Measurements from ENCODE around the gene ESYT3.

The ESYT3 gene, protein sequence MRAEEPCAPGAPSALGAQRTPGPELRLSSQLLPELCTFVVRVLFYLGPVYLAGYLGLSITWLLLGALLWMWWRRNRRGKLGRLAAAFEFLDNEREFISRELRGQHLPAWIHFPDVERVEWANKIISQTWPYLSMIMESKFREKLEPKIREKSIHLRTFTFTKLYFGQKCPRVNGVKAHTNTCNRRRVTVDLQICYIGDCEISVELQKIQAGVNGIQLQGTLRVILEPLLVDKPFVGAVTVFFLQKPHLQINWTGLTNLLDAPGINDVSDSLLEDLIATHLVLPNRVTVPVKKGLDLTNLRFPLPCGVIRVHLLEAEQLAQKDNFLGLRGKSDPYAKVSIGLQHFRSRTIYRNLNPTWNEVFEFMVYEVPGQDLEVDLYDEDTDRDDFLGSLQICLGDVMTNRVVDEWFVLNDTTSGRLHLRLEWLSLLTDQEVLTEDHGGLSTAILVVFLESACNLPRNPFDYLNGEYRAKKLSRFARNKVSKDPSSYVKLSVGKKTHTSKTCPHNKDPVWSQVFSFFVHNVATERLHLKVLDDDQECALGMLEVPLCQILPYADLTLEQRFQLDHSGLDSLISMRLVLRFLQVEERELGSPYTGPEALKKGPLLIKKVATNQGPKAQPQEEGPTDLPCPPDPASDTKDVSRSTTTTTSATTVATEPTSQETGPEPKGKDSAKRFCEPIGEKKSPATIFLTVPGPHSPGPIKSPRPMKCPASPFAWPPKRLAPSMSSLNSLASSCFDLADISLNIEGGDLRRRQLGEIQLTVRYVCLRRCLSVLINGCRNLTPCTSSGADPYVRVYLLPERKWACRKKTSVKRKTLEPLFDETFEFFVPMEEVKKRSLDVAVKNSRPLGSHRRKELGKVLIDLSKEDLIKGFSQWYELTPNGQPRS

DNA sequence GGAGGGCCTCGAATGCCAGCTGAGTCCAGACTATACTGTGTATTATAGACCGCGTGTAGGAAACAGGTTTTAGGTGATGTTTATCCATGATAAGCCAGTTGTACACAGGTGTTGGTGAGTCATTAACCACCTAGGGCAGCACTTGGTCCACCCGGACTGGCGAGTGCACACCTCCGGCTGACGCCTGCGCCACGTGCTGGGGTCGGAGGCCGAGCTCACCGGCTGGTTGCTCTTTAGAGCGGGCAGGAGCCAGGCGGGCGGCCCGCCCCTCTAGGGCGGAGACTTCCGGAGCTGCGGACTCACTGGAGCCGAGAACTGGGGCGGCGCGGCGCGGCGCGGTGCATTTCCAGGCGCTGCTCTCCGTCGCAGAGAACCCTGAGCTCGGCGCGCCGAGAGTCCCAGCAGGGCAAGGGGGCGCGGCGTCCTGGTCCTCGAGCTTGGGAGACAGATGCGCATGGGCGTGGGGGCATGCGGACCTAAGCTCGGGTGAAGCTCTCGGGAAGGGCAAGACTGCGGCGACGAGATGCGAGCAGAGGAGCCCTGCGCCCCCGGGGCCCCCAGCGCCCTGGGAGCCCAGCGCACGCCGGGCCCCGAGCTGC, at the start of gene ESYT3:
Gene ESYT3 (plus strand): TSS at position 341 of the 599 bp plus-strand sequence. CDS start 183 bp downstream, at position 524.
- DNase-seq = peak; percentile 72

DNA sequence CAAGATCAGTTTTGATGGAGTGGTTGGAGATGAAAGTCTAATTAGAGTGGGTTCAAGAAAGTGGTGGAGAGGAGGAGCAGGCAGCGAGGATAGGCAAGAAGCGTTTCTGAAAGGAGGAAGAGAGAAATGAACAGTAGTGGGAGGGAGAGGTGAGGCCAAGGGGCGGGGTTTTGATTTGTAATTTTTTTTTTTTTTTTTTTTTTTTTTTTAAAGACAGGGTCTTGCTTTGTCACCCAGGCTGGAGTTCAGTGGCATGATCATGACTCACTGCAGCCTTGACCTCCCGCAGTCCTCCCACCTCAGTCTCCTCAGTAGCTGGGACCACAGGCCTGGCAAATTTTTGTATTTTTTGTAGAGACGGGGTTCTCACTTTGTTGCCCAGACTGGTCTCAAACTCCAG, 49.4 kb upstream of the ESYT3 start:
- DNase-seq = no peak

DNA sequence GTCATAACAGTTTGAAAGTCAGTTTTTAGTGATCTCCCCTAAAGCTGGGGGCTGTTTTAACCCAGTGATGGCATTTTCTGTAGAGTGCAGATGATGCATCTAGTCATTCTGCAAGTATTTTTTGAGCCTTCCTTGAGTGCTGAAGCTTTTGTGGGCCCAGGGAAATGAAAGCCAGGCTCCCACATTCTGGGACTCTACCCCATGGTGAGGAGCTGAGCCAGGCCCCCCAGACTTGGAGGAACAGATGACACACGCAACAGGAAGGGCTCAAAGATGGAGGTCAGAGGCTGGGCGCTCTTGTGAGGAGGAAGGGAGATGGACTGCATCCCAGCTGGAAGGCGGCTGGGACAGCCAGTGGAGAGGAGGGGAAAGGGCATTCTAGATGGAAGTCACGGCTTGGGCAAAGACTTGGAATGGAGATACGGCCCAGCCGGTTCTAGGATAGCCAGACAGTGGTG, 45.2 kb upstream of the ESYT3 start:
- DNase-seq = no peak

- no peak for DNase-seq
These were observed 44.4 kb upstream of the ESYT3 start for GRCh38 chr3:138389841-138390581.

- DNase-seq = no peak
These were observed 43.9 kb upstream of the ESYT3 start for GRCh38 chr3:138390582-138390932.

GRCh38 chr3:138394156-138394555, 40.3 kb upstream of the ESYT3 start:
- no peak for DNase-seq

DNA sequence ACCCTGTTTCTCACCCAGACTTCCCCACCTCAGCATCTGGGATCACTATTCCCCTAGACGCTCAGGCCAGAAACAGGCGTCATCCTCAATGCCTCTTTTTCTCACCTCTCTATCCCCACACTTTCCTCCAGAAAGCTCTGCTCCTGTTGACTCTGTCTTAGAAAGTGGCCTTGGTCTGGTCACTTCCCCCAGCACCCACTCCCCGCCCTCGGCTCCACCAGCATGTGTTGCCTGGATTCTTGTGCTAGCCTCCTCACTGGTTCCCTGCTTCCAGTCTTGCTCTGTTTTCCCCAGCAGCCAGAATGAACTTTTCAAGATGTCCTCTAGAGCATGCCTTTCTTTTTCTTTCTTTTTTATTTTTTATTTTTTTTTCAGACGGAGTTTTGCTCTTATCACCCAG, 39.7 kb upstream of the ESYT3 start:
- no peak for DNase-seq

DNA sequence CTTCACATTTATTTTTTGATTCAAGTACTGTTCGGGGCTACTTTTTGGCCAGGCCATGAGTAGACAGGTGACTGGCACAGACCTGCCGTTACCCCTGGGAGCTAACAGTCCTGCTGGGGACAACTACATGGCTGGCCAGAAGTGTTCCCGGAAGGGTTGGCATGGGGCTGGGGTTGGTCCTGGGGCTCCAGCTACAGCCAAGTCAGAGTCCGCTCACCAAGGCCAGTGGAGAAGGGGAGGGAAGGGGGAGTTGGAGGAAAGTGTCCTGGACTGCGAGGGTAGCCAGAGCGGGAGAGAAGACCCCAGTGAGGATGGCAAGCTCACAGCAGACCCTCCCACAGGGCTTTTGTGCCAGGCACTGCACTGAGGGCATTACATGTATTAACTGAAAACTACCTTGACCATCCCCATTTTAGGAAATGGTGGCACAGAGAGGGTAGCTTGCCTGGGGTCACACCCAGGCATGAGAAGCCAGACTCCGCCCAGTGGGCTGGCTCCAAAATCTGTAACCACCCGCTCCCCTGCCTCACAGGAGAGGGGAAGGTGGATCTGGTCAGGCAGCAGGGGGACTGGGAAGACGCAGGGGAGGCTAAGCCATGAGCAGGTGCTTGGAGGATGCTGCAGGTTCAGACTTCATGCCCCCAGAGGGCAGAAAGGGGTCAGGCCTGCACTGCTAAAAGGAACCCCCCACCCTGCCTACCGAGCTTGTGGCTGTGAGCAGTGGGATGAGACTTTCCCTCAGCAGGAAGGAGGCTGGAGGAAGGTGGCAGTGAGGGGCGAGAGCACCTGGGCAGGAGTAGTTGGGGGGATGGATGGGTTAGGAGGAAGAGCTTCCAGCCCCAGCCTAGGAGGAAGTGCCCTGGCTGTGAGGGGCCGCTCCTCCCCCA, 38.3 kb upstream of the ESYT3 start:
- no peak for DNase-seq

- no peak for DNase-seq
These were observed 37.5 kb upstream of the ESYT3 start for GRCh38 chr3:138396752-138397410.

DNA sequence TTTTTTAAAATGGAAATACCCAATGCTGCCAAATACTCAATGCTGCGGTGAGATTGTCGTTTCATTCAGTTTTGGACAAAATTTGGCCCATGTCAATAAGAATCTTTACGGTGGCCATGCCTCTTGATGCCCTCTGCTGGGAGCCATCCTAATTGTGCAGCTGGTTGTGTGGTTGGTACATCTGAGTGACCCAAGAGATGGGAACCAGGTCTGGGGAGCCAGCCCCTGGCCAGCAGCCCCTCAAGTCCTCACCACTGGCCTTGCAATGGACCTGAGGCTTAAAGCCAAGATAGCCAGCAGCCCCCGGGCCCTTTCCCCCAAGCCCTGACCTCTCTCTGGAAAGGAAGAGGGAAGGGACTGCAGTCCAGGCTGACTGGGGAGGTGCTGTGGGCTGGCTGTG, 36.4 kb upstream of the ESYT3 start:
- no peak for DNase-seq

GRCh38 chr3:138398791-138399575, 35.4 kb upstream of the ESYT3 start:
- no peak for DNase-seq

- no peak for DNase-seq
These were observed 34.6 kb upstream of the ESYT3 start for GRCh38 chr3:138399766-138400165.

DNA sequence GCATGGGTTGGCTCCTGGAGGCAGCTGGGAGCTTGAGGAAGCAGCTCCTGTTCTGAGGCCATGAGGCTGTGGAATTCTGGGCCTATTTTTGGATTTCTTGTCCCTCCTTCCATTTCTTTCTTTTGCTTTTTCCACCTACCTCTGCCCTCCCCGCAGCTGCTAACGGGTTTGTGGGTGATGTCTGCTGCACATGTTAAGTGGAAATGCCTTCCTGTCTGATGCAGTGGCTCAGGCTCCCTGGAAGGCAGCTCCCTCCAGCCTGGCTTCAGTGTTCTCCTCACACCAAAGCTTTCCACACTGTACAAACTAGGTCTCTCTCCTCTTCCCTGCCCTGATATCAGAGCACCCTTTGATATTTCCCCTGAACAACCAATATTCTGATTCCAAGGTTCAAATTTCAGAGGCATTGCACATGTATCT, 33.8 kb upstream of the ESYT3 start:
- DNase-seq = no peak

- no peak for DNase-seq
These were observed 32.6 kb upstream of the ESYT3 start for GRCh38 chr3:138401834-138402233.

GRCh38 chr3:138404121-138404520, 30.3 kb upstream of the ESYT3 start:
- no peak for DNase-seq

- DNase-seq = no peak
These were observed 29.4 kb upstream of the ESYT3 start for GRCh38 chr3:138405001-138405400.

DNA sequence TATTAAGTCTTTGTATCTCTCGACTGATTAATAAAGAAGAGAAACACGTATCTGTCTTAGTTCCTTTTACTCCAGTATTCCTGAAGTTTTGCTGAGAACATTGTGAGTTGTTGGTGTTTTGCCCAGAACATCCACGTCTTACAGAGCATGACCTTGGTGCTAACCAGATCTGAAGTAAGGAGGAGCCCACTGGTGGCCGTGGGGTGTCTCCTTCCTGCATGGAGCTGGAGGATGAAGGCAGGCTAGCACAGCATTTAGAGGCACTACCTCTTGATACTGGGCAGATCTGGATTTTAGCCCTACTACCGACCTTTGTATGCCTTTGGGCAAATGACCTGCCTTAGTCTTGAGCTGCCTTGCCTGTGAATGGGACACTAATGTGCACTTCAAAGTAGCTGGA, 28.9 kb upstream of the ESYT3 start:
- DNase-seq = no peak

GRCh38 chr3:138406606-138407005, 27.8 kb upstream of the ESYT3 start:
- no peak for DNase-seq

DNA sequence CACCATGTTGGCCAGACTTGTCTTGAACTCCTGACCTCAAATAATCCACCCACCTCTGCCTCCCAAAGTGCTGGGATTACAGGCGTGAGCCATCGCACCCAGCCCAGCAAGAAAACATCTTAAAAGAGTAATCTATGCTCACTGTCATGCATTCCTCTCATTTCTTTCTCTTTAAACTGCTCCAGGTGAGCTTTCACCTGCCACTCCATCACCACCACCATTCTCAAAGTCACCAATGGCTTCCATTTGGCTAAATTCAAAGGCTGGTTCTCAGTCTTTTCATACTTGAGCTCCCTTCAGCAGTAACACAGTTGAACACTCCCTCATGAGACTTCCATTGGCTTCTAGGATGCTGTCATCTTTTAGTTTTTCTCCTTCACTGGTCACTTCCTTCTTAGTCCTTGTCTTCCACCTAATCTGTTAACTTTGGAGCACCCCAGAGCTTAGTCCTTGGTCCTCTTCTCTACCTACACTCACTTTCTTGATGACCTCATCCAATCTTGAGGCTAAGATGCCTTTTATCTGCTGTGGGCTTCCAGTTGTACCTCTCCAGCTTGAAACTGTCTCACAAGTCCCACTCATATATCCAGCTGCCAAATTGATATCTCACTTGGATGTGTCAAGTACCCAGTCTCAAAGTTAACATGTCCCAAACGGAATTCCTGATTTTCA, 27.0 kb upstream of the ESYT3 start:
- no peak for DNase-seq

Data from NCI-H1105 treated with DMSO at 0.1 percent for 48 hours (cell line).